ENCODE data around the gene FAP.

- TF ChIP-seq CTCF (IDR thresholded peaks at IDR 0.05), result no peak
- TF ChIP-seq EZH2 (IDR thresholded peaks at IDR 0.05), result no peak
Measured at GRCh38 chr2:162243294-162243693, at the start of gene FAP.

Data from neural progenitor cell (in vitro differentiated cells).